HFF-Myc (cell line): ENCODE data around the gene PGAP3.
A peak's percentile ranks its signal among the peaks of the same experiment; 100 is the strongest.

Experiments
- DNase-seq: peaks from one replicate; pipeline ENCODE4 v3.0.0-alpha.2; 2011; ENCODE audit warnings: low read depth; ENCODE audit errors: extremely low read depth
- H3K4me3 ChIP-seq: replicated peaks from 2 replicates; pipeline ENCODE4 v1.5.1; 2011; ENCODE audit warnings: low read depth, mild to moderate bottlenecking, control low read depth, low read length
- CTCF ChIP-seq: IDR thresholded peaks from 2 replicates; pipeline ENCODE4 v1.5.1; 2012; ENCODE audit warnings: mild to moderate bottlenecking, low read depth, low read length, control low read depth; ENCODE audit errors: missing control alignments

PGAP3 gene

GRCh38 chr17:39634384-39634871 lies 53.4 kb downstream of the PGAP3 start:
- H3K4me3 ChIP-seq = no peak overlapping the region
- DNase-seq = no peak
- peak; percentile 71 for TF ChIP-seq CTCF

DNA sequence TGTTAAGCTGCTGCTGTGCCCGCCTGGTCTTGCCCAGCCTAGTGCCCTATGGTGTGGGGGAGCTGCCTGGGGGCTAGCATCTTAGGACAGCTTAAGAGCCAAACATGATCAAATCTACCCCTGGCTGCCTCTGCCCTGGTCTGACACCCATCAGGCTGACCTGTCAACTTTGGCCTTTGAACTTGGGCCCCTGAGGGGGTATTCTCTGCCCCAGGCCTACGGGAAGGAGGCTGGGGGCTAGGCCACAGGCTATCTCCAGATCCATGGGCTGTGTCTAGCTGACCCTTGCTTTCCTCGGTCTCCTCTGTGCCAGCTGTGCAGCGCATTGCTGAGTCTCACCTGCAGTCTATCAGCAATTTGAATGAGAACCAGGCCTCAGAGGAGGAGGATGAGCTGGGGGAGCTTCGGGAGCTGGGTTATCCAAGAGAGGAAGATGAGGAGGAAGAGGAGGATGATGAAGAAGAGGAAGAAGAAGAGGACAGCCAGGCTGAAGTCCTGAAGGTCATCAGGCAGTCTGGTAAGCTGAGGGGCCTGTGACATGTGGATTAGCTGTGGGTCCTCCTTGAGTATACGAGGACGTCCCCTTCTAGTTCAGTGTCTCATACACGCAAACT lies 54.2 kb downstream of the PGAP3 start:
- no peak for TF ChIP-seq CTCF
- no peak overlapping the region for H3K4me3 ChIP-seq
- DNase-seq = no peak

DNA sequence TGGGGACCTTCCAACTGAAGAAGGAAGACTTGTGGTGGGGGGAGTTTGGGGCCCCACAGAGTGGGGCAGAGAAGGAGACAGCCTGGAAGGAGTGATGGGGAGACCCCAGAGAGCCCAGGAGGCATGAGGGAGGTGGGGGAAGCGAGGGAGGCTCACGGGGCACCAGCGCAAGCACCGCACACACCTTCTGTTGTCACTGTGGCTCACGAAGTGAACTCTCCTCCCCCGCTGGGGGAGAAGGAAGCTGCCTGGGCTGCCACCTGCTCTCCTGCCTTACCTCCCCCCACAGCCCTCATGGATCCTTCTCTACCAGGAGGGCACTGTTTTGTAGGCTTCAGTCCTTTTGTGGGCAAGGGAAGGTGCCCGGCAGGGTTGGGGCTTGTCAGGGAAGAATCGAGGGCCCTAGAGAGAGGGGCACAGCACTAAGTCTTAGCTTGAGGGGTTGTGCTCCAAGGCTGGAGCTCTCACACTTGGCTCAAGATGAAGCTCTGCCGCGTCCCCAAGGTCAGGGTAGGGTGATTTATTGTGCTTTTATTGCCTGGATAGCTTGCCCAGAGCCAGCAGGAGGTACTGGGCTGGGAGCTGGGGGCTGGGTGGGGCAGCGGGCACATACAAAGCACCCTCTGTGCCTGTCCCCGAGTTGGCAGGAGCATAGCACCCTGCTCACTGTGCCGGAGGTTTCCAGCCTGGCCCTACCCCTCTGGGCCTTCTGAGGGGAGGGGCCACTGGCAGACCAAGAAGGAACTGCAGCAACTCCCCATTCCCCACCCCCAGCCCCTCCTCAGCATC lies 55.5 kb downstream of the PGAP3 start:
- TF ChIP-seq CTCF = no peak
- no peak overlapping the region for H3K4me3 ChIP-seq
- no peak for DNase-seq

DNA sequence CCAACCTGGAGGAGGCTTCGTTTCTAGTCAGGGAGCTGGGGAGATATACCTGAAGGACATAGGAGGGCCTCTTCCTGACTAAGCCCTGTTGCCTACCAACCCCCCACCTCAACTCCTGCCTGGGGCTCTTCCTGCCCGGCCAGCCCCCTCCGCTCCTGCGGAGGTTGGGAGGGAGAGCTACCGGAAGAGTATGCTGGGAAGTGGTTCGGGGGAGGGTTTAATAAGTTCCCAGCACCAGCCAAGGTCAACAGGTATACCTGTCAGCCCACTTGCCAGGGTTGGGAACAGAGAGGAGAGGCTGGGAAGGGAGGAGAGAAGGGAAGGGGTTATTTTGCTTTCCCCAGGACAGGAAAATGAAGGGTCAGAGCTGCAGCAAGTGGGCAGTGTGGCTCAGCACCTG lies 56.5 kb downstream of the PGAP3 start:
- no peak for TF ChIP-seq CTCF
- DNase-seq = no peak
- H3K4me3 ChIP-seq = no peak overlapping the region

DNA sequence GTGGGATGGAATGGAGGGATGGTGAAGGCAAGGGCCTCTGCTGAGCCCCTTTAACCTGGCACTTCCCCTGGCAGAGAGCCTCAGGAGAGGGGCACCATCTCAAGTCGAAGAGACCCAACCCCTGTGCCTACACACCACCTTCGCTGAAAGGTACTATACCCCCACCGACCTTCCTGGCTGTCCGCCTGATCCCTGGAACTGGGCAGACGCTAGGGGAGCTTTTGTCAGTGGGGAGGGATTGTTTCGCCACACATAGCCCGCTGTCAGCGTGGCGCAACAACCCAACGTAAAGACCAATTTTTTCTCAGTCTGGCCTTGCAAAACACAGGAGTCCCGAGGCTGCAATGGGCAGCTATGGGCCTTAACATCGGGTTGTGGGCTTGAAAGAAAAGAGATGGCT lies 58.0 kb downstream of the PGAP3 start:
- DNase-seq = no peak
- no peak for TF ChIP-seq CTCF
- no peak overlapping the region for H3K4me3 ChIP-seq

GRCh38 chr17:39629494-39629880 lies 58.4 kb downstream of the PGAP3 start:
- TF ChIP-seq CTCF = no peak
- no peak overlapping the region for H3K4me3 ChIP-seq
- DNase-seq = no peak
